ENCODE results near the gene OCIAD1.

DNA sequence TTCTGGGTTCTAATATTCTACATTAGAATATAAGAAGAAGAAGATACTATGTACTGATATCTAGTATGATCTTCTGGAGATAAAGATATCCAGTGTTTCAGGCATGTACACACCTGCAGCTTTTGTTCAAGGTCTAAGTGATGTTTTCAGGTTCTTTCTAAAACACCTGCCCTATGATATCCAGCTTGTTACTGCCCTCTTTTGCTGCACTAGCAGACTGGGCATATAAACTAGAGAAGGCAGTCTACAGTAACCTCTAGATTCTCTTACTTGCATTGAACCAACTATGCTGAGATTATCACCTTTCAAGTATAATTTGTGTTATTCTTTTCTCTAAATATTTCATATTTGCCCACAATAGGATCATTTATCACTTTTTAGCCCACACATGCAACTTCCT lies 48.9 kb upstream of the OCIAD1 start:
- TF ChIP-seq, protein P1, sequence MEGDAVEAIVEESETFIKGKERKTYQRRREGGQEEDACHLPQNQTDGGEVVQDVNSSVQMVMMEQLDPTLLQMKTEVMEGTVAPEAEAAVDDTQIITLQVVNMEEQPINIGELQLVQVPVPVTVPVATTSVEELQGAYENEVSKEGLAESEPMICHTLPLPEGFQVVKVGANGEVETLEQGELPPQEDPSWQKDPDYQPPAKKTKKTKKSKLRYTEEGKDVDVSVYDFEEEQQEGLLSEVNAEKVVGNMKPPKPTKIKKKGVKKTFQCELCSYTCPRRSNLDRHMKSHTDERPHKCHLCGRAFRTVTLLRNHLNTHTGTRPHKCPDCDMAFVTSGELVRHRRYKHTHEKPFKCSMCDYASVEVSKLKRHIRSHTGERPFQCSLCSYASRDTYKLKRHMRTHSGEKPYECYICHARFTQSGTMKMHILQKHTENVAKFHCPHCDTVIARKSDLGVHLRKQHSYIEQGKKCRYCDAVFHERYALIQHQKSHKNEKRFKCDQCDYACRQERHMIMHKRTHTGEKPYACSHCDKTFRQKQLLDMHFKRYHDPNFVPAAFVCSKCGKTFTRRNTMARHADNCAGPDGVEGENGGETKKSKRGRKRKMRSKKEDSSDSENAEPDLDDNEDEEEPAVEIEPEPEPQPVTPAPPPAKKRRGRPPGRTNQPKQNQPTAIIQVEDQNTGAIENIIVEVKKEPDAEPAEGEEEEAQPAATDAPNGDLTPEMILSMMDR (IDR thresholded peaks at IDR 0.05), result no peak
- TF ChIP-seq POLR2A (IDR thresholded peaks at IDR 0.05), result no peak

Data from breast epithelium (tissue), 3 donors.